Measurements from ENCODE around the gene ASGR2.

ASGR2 gene

GRCh38 chr17:7081341-7082062, 33.1 kb downstream of the ASGR2 start:
- Histone ChIP-seq H3F3A (ENCODE audit: insufficient read depth, low read length) (no peaks in the 10 kb centered on the region; the same call in 1 of the 2 replicates), H2AFZ (ENCODE audit: low read length) (no peak overlapping the region), H3K27me3 (replicated peaks; ENCODE audit: insufficient read depth, low read length) (peaks cover 72% of the 10 kb centered on the region), H3K4me2 (ENCODE audit: low read depth, low read length) (no peak overlapping the region), H3K79me2 (ENCODE audit: low read length) (no peaks in the 10 kb centered on the region), H3K9me2 (replicated peaks; ENCODE audit: insufficient read depth, low read length) (no peaks in the 10 kb centered on the region), H3K4me3 (ENCODE audit: low read length) (no peak overlapping the region), H4K20me1 (ENCODE audit: insufficient read depth, low read length) (no peaks in the 10 kb centered on the region), H3K9ac (ENCODE audit: low read length) (no peak overlapping the region), H3K36me3 (replicated peaks; ENCODE audit: insufficient read depth, low read length) (no peaks in the 10 kb centered on the region), H3K9me3 (replicated peaks; ENCODE audit: insufficient read depth, low read length) (no peaks in the 10 kb centered on the region), H3K27ac (ENCODE audit: low read length) (no peak overlapping the region), H3K4me1 (ENCODE audit: low read length) (peaks cover 5% of the 10 kb centered on the region; the same call in 1 of the 2 replicates)
- peak; percentile 21 for DNase-seq
- TF ChIP-seq CTCF (IDR thresholded peaks at IDR 0.05; ENCODE audit: low read length) (no peak), EZH2phosphoT487 (IDR thresholded peaks at IDR 0.05; ENCODE audit: low read length) (no peak), EZH2 (optimal IDR thresholded peaks at IDR 0.05; ENCODE audit: low read depth, low read length) (no peak)

- TF ChIP-seq CTCF (IDR thresholded peaks at IDR 0.05; ENCODE audit: low read length) = no peak
- no peak for TF ChIP-seq EZH2phosphoT487 (IDR thresholded peaks at IDR 0.05; ENCODE audit: low read length)
- TF ChIP-seq EZH2 (optimal IDR thresholded peaks at IDR 0.05; ENCODE audit: low read depth, low read length) = no peak
- H3K9me2 ChIP-seq (replicated peaks; ENCODE audit: insufficient read depth, low read length) = no peaks in the 10 kb centered on the region
- H3K4me2 ChIP-seq (ENCODE audit: low read depth, low read length) = no peak overlapping the region
- H3K4me1 ChIP-seq (ENCODE audit: low read length) = peaks cover 5% of the 10 kb centered on the region; the same call in 1 of the 2 replicates
- H3F3A ChIP-seq (ENCODE audit: insufficient read depth, low read length) = no peaks in the 10 kb centered on the region; the same call in 1 of the 2 replicates
- H3K9me3 ChIP-seq (replicated peaks; ENCODE audit: insufficient read depth, low read length) = no peaks in the 10 kb centered on the region
- H3K4me3 ChIP-seq (ENCODE audit: low read length) = no peak overlapping the region
- no peak overlapping the region for H3K27ac ChIP-seq (ENCODE audit: low read length)
- H2AFZ ChIP-seq (ENCODE audit: low read length) = no peak overlapping the region
- no peaks in the 10 kb centered on the region for H3K79me2 ChIP-seq (ENCODE audit: low read length)
- H4K20me1 ChIP-seq (ENCODE audit: insufficient read depth, low read length) = no peaks in the 10 kb centered on the region
- H3K9ac ChIP-seq (ENCODE audit: low read length) = no peak overlapping the region
- H3K27me3 ChIP-seq (replicated peaks; ENCODE audit: insufficient read depth, low read length) = peaks cover 78% of the 10 kb centered on the region
- no peak for DNase-seq
- no peaks in the 10 kb centered on the region for H3K36me3 ChIP-seq (replicated peaks; ENCODE audit: insufficient read depth, low read length)
Measured at GRCh38 chr17:7080456-7081041, 34.1 kb downstream of the ASGR2 start.

GRCh38 chr17:7079581-7080455, 34.8 kb downstream of the ASGR2 start, which contains the start of gene CLEC10A:
Gene CLEC10A (minus strand): TSS chr17:7080251. CDS start chr17:7078812, 1,439 bp downstream.
- TF ChIP-seq EZH2phosphoT487 (IDR thresholded peaks at IDR 0.05; ENCODE audit: low read length) (no peak), CTCF (IDR thresholded peaks at IDR 0.05; ENCODE audit: low read length) (no peak), EZH2 (optimal IDR thresholded peaks at IDR 0.05; ENCODE audit: low read depth, low read length) (no peak)
- no peak for DNase-seq

More at GRCh38 chr17:7079581-7080455, 34.8 kb downstream of the ASGR2 start, which contains the start of gene CLEC10A:
- H2AFZ ChIP-seq (ENCODE audit: low read length) = no peak within 1 kb of the TSS
- no peak within 1 kb of the TSS for H3K4me2 ChIP-seq (ENCODE audit: low read depth, low read length)
- no peaks in the 10 kb centered on the region; the same call in 1 of the 2 replicates for H3F3A ChIP-seq (ENCODE audit: insufficient read depth, low read length)
- no peaks in the 10 kb centered on the region for H3K9me3 ChIP-seq (replicated peaks; ENCODE audit: insufficient read depth, low read length)
- H3K36me3 ChIP-seq (replicated peaks; ENCODE audit: insufficient read depth, low read length) = no peaks in the 10 kb centered on the region
- peaks cover 81% of the 10 kb centered on the region for H3K27me3 ChIP-seq (replicated peaks; ENCODE audit: insufficient read depth, low read length)
- H3K9me2 ChIP-seq (replicated peaks; ENCODE audit: insufficient read depth, low read length) = no peaks in the 10 kb centered on the region
- H3K4me1 ChIP-seq (ENCODE audit: low read length) = peaks cover 5% of the 10 kb centered on the region; the same call in 1 of the 2 replicates
- H4K20me1 ChIP-seq (ENCODE audit: insufficient read depth, low read length) = no peaks in the 10 kb centered on the region
- no peak within 1 kb of the TSS for H3K4me3 ChIP-seq (ENCODE audit: low read length)
- H3K27ac ChIP-seq (ENCODE audit: low read length) = no peak within 1 kb of the TSS
- no peak within 1 kb of the TSS for H3K9ac ChIP-seq (ENCODE audit: low read length)
- no peaks in the 10 kb centered on the region for H3K79me2 ChIP-seq (ENCODE audit: low read length)

All from MM.1S (cell line).